GM21381 (cell line): ENCODE measurements around the gene ZNF266.

Experiments
- ATAC-seq: cut with Tn5 transposase; IDR thresholded peaks from one replicate; pipeline ENCODE4 v1.9.1; 2021; ENCODE audit warnings: mild to moderate bottlenecking, moderate library complexity; ENCODE audit not compliant: unreplicated experiment

ZNF266 gene

GRCh38 chr19:9435279-9436268 lies at the start of gene ZNF266:
ZNF266 (minus strand) TSS chr19:9435573; CDS start chr19:9420089, 15,484 bp downstream.
- peak; percentile 86 for ATAC-seq

- ATAC-seq, result no peak
These were observed 49.8 kb upstream of the ZNF266 start for GRCh38 chr19:9485140-9485539.

GRCh38 chr19:9474975-9475374 lies 39.6 kb upstream of the ZNF266 start:
- no peak for ATAC-seq

GRCh38 chr19:9467161-9467560 lies 31.8 kb upstream of the ZNF266 start:
- no peak for ATAC-seq

- ATAC-seq, result no peak
These were observed 26.6 kb upstream of the ZNF266 start for GRCh38 chr19:9461938-9462337.

GRCh38 chr19:9456018-9456689 lies 20.8 kb upstream of the ZNF266 start:
- ATAC-seq, result no peak

- no peak for ATAC-seq
These were observed 18.6 kb upstream of the ZNF266 start for GRCh38 chr19:9453953-9454352.

GRCh38 chr19:9445037-9445436 lies 9.7 kb upstream of the ZNF266 start:
- no peak for ATAC-seq

GRCh38 chr19:9436358-9436757 lies 985 bp upstream of the ZNF266 start:
- no peak for ATAC-seq

GRCh38 chr19:9431475-9431874 lies 3.9 kb downstream of the ZNF266 start:
- no peak for ATAC-seq

GRCh38 chr19:9430444-9430843 lies 4.9 kb downstream of the ZNF266 start:
- ATAC-seq, result no peak

- ATAC-seq, result no peak
These were observed 7.4 kb downstream of the ZNF266 start for GRCh38 chr19:9427941-9428340.

- no peak for ATAC-seq
These were observed 22.0 kb downstream of the ZNF266 start for GRCh38 chr19:9413240-9413954.

GRCh38 chr19:9407827-9408226 lies 27.5 kb downstream of the ZNF266 start:
- no peak for ATAC-seq

GRCh38 chr19:9406798-9407352 lies 28.5 kb downstream of the ZNF266 start:
- ATAC-seq, result no peak

GRCh38 chr19:9381361-9381785 lies 54.0 kb downstream of the ZNF266 start:
- no peak for ATAC-seq

GRCh38 chr19:9370738-9371619 lies 64.4 kb downstream of the ZNF266 start:
- ATAC-seq, result no peak

- ATAC-seq, result no peak
These were observed 72.5 kb downstream of the ZNF266 start, which contains the start of gene ZNF177 for GRCh38 chr19:9362905-9363304. ZNF177 (plus strand) TSS chr19:9363013; CDS start chr19:9378312, 15,299 bp downstream.
